GM13976 (cell line): ENCODE results near the gene ACP5.
"Not testable (repeated sequence)": the region's sequence is repeated elsewhere in the genome, so short reads cannot be mapped to it uniquely, and the experiment has no call there.

Source experiments
- DNase-seq: peaks from one replicate; pipeline ENCODE4 v3.0.0; 2012; ENCODE audit warnings: low spot score
- CTCF ChIP-seq: IDR thresholded peaks from 2 replicates; pipeline ENCODE4 v1.5.1; 2012; ENCODE audit warnings: borderline replicate concordance, mild to moderate bottlenecking; ENCODE audit not compliant: insufficient read depth; ENCODE audit errors: extremely low read depth, missing control alignments, control extremely low read depth
- in situ Hi-C: fragments of 300-500 bp; cut with MboI; formaldehyde crosslinking; loops from one replicate; pipeline ENCODE4 v1.12.0; 2022; ENCODE audit warnings: low sequenced_read_pairs, mixed read lengths, inconsistent platforms; ENCODE audit not compliant: unreplicated experiment

ACP5 gene

GRCh38 chr19:11612816-11613511 lies 35.5 kb upstream of the ACP5 start:
- in situ Hi-C loops, result no loop called here
- no peak for DNase-seq
- TF ChIP-seq CTCF, result no peak

DNA sequence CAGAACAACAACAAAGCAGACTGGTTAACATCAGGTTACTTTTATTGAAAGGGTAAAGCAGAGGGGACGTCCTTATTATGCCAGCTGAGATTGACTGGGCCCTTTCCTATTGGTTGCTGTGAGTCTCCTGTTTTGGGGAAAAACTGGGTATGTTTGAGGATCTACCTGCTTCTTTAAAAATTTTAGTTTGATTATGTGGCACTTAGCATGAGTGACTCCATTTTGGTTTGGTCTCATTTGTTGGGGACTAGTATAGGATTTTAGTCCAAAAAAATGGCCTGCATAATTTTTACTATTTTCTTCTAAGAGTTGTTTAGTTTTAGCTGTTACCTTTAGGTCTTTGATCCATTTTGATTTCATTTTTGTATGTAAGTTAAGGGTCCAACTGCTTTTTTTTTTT lies 34.3 kb upstream of the ACP5 start:
- in situ Hi-C loops, result no loop called here
- DNase-seq, result no peak
- TF ChIP-seq CTCF, result no peak

- no peak for TF ChIP-seq CTCF
- DNase-seq, result no peak
- in situ Hi-C loops, result no loop called here
These were observed 29.0 kb upstream of the ACP5 start for GRCh38 chr19:11606484-11606883.

DNA sequence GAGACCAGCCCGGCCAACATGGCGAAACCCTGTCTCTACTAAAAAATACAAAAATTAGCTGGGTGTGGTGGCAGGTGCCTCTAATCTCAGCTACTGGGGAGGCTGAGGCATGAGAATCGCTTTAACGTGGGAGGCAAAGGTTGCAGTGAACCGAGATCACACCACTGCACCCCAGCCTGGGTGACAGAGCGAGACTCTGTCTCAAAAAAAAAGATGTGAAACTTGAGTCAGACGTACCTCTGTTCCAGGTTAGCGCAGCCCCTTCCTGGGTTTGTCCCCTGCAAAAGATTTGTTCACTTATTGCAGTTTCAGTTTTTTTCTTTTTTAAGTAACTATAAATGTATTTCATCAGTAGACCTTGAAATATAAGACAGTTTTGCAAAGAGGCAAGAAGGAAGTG lies 22.3 kb upstream of the ACP5 start:
- in situ Hi-C loops, DNase-seq: not testable (repeated sequence)

- DNase-seq, result no peak
- in situ Hi-C loops, result no loop called here
- no peak for TF ChIP-seq CTCF
These were observed 21.3 kb upstream of the ACP5 start for GRCh38 chr19:11598746-11599145.

- in situ Hi-C loops, result no loop called here
- TF ChIP-seq CTCF, result no peak
- no peak for DNase-seq
These were observed 20.6 kb upstream of the ACP5 start for GRCh38 chr19:11598103-11598483.

GRCh38 chr19:11597202-11598102 lies 20.0 kb upstream of the ACP5 start, which contains the start of gene ZNF627:
TSS of gene ZNF627 (plus strand) at chr19:11597483. CDS start at chr19:11597628, 145 bp downstream.
- peak; percentile 98 for DNase-seq
- in situ Hi-C loops, result no loop called here
- TF ChIP-seq CTCF, result no peak
